OCI-LY3 (cell line): ENCODE results near the gene HDAC8.

Experiments used
- H2AFZ ChIP-seq: fragments of 200-600, 300-600 bp; shearing (Covaris generic); 2 replicates; pipeline ENCODE4 v1.6.0; 2014; ENCODE audit warnings: antibody characterized with exemption, low read depth, low read length
- H3K27ac ChIP-seq: fragments of 200-600, 300-600 bp; sonication (generic); 2 replicates; pipeline ENCODE4 v1.5.1; 2014; ENCODE audit warnings: mild to moderate bottlenecking, low read length, moderate library complexity, mixed read lengths
- H3K27me3 ChIP-seq: fragments of 200-600, 300-600 bp; sonication (generic); 2 replicates; pipeline ENCODE4 v1.6.1; 2014; ENCODE audit warnings: low read depth, low read length, mixed read lengths
- H3K36me3 ChIP-seq: fragments of 200-600, 300-600 bp; sonication (generic); replicated peaks from 2 replicates; pipeline ENCODE3; 2014; ENCODE audit warnings: low read depth, low read length, mixed read lengths
- H3K4me1 ChIP-seq: fragments of 300-600, 200-600 bp; sonication (generic); 2 replicates; pipeline ENCODE4 v1.6.1; 2014; ENCODE audit warnings: low read length, mixed read lengths
- H3K4me2 ChIP-seq: fragments of 200-600, 300-600 bp; sonication (generic); 2 replicates; pipeline ENCODE4 v1.6.1; 2014; ENCODE audit warnings: low read length, mixed read lengths
- H3K4me3 ChIP-seq: fragments of 300-600, 200-600 bp; sonication (generic); 2 replicates; pipeline ENCODE4 v1.5.1; 2014; ENCODE audit warnings: antibody characterized with exemption, mild to moderate bottlenecking, low read length, moderate library complexity
- H3K79me2 ChIP-seq: fragments of 300-600, 200-600 bp; shearing (Covaris generic); 2 replicates; pipeline ENCODE4 v1.6.1; 2014; ENCODE audit warnings: mild to moderate bottlenecking, low read length, mixed read lengths
- H3K9ac ChIP-seq: fragments of 300-600, 200-600 bp; shearing (Covaris generic); 2 replicates; pipeline ENCODE4 v1.6.0; 2014; ENCODE audit warnings: mild to moderate bottlenecking, low read length, moderate library complexity
- H3K9me3 ChIP-seq: fragments of 200-600, 300-600 bp; shearing (Covaris generic); 2 replicates; pipeline ENCODE4 v1.6.1; 2014; ENCODE audit warnings: low read length, mixed read lengths; ENCODE audit not compliant: insufficient read depth
- H4K20me1 ChIP-seq: fragments of 200-600, 300-600 bp; sonication (generic); 2 replicates; pipeline ENCODE4 v1.6.1; 2016; ENCODE audit warnings: low read length, mixed read lengths; ENCODE audit not compliant: insufficient read depth
- EZH2phosphoT487 ChIP-seq: fragments of 200-600 bp; shearing (Covaris generic); IDR thresholded peaks from 2 replicates; pipeline ENCODE4 v1.6.1; 2018; ENCODE audit warnings: antibody characterized with exemption, mixed run types, low read depth
- TF ChIP-seq, protein P1 (sequence below): fragments of 200-600, 300-600 bp; sonication (generic); IDR thresholded peaks from 2 replicates; pipeline ENCODE4 v1.5.1; 2014; ENCODE audit warnings: antibody characterized with exemption, low read length, low read depth

Gene HDAC8

DNA sequence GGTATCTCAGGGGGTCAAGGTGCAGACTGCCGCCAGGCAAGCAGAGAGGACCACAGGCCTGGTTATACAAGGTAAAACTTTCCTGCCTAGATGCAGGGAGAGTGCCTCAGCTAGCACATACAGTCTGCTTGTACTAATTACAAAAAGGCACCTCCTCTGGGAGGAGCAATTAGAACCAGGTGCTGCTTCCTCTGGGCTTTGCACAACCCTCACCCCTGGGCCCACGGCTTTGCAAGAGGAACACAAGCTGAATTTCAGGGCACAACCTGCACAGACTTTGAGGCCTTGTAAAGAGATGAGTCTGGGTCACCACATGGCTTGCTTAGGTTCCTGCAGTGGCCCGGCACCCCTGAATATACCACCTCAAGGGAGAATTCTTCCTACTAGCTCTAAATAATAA is 257.8 kb downstream of the HDAC8 start:
- TF ChIP-seq, protein P1, sequence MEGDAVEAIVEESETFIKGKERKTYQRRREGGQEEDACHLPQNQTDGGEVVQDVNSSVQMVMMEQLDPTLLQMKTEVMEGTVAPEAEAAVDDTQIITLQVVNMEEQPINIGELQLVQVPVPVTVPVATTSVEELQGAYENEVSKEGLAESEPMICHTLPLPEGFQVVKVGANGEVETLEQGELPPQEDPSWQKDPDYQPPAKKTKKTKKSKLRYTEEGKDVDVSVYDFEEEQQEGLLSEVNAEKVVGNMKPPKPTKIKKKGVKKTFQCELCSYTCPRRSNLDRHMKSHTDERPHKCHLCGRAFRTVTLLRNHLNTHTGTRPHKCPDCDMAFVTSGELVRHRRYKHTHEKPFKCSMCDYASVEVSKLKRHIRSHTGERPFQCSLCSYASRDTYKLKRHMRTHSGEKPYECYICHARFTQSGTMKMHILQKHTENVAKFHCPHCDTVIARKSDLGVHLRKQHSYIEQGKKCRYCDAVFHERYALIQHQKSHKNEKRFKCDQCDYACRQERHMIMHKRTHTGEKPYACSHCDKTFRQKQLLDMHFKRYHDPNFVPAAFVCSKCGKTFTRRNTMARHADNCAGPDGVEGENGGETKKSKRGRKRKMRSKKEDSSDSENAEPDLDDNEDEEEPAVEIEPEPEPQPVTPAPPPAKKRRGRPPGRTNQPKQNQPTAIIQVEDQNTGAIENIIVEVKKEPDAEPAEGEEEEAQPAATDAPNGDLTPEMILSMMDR: no peak
- TF ChIP-seq EZH2phosphoT487: no peak

DNA sequence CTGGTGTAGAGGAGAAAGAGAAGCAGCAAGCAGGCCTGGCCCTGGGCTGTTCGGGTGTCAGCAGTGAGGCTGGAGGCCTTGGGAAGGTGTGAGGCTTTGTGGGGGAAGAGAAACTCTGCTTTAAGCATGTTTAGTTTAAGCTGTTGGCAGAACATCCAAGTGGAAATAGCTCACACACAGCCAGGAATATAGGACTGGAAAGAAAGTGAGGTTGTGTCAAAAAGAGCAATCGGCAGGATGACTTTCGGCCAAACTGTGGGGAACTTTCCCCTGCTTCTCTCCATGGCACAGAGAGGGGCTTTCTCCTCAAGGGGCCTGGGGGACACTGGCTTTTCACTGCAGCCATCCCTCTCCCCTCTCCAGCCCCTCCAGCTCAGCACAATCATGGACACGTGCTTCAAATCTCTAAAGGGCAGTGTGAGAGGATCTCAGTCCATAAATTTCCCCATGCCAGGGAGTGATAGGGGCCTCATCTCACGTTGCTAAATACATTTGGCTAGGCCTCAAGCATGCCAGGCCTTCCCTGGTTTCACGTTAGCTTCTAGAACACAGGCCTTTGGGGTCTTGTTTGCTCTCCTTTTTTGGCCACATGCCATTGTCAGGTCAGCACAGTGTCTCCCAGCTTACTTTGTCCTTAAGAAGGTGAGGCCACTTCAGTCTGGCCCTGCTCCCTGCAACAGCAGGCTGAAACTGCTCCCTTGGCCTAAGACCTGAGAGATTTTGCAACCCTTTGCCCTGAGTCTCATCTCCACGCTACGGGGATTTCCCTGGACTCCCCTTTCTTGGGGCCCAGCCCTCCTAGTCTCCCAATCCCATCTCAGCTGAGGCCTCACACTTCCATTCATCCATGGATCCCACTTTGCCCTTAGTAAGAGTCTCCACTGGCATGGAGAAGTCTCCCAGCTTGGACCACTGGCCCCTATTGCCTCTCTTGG is 258.7 kb downstream of the HDAC8 start:
- peaks cover 9% of the 10 kb centered on the region for H3K4me1 ChIP-seq
- H3K79me2 ChIP-seq: no peaks in the 10 kb centered on the region
- no peak overlapping the region for H2AFZ ChIP-seq
- H3K36me3 ChIP-seq: no peaks in the 10 kb centered on the region
- no peak overlapping the region for H3K9ac ChIP-seq
- no peaks in the 10 kb centered on the region for H4K20me1 ChIP-seq
- no peak overlapping the region for H3K4me3 ChIP-seq
- no peaks in the 10 kb centered on the region for H3K27me3 ChIP-seq
- H3K27ac ChIP-seq: no peak overlapping the region
- H3K9me3 ChIP-seq: no peaks in the 10 kb centered on the region
- H3K4me2 ChIP-seq: no peak overlapping the region
- TF ChIP-seq EZH2phosphoT487: no peak
- TF ChIP-seq, protein P1: no peak

More for the DNA sequence above, 257.8 kb downstream of the HDAC8 start:
- no peak overlapping the region for H3K4me2 ChIP-seq
- no peaks in the 10 kb centered on the region for H4K20me1 ChIP-seq
- H3K4me3 ChIP-seq: no peak overlapping the region
- no peaks in the 10 kb centered on the region for H3K9me3 ChIP-seq
- H3K36me3 ChIP-seq: no peaks in the 10 kb centered on the region
- no peaks in the 10 kb centered on the region for H3K27me3 ChIP-seq
- no peak overlapping the region for H3K27ac ChIP-seq
- H2AFZ ChIP-seq: no peak overlapping the region
- H3K9ac ChIP-seq: no peak overlapping the region
- peaks cover 9% of the 10 kb centered on the region for H3K4me1 ChIP-seq
- H3K79me2 ChIP-seq: no peaks in the 10 kb centered on the region

DNA sequence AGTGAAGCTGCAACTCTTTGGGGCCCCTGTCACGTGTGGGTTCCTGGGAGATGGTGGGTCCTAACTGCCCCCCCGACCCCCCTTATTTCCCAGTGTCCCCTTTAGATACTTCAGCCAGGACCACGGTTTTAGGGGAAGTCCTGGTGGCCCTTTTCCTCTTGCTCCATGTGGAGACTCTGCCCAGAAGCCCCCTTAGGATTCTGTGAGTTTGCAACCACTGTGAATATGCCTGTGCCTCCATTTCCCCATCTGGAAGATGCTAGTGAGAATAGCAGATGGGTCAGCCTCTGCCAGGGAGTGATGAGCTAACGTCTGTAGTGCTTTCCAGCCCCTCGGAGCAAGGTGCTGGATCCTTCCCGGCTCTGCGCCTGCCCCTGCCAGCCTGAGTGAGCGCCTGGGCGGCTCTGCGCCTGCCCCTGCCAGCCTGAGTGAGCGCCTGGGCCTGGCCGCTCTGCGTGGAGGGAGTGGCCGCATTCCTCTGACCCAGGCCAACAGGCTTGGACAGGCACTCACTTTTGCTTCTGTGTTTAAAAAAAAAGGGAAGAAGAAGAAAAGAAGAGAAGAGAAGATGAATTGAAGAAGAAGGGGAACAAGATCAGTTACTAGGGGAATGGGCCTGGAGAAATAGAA is 260.2 kb downstream of the HDAC8 start:
- peaks cover 8% of the 10 kb centered on the region for H3K27me3 ChIP-seq
- H2AFZ ChIP-seq: no peak overlapping the region
- no peaks in the 10 kb centered on the region for H3K79me2 ChIP-seq
- H3K36me3 ChIP-seq: no peaks in the 10 kb centered on the region
- H3K4me3 ChIP-seq: no peak overlapping the region
- no peak for TF ChIP-seq EZH2phosphoT487
- TF ChIP-seq, protein P1: no peak
- H4K20me1 ChIP-seq: no peaks in the 10 kb centered on the region
- H3K4me1 ChIP-seq: peaks cover 10% of the 10 kb centered on the region
- no peak overlapping the region for H3K4me2 ChIP-seq
- no peak overlapping the region for H3K9ac ChIP-seq
- H3K27ac ChIP-seq: no peak overlapping the region
- H3K9me3 ChIP-seq: no peaks in the 10 kb centered on the region

DNA sequence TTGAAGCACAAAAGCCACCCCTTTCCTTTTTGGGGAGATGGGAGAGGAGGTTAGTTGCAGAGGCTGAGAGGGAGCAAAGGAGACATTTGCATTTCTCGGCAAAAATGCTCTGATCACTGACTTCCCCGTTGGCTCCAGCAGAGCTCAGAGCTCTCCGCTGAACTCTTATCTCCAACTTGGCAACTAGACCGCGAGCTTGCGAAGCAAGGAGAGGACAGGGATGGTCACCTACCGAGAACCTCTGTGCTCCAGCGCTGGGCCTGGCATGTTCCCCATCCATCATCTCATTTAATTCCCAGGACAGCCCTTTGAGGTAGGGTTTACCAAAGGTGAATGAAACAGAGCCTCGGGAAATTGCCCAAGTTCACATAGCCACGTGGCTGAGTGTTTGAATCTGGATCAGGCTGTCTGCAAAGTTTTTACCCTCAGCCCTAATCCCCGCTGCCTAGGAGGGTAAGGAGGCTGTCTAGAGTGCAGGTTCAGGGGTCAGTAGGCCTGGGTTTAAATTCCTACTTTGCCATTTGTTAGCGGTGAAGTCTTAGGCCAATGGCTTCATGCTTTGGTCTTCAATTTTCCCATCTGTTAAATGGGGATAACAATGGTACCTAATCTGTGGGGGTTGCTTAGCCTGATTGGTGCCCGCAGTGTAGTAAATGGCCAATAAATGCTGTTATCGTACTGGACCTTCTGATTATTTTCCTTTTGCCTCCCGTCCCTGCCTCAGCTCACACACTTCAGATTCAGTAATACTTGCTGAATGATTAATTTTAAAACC is 263.2 kb downstream of the HDAC8 start:
- no peak overlapping the region for H3K27ac ChIP-seq
- peaks cover 24% of the 10 kb centered on the region for H3K27me3 ChIP-seq
- no peak overlapping the region for H3K9ac ChIP-seq
- no peak overlapping the region for H2AFZ ChIP-seq
- H3K4me3 ChIP-seq: no peak overlapping the region
- no peaks in the 10 kb centered on the region for H3K79me2 ChIP-seq
- H3K9me3 ChIP-seq: no peaks in the 10 kb centered on the region
- TF ChIP-seq EZH2phosphoT487: no peak
- TF ChIP-seq, protein P1: no peak
- peaks cover 10% of the 10 kb centered on the region for H3K4me1 ChIP-seq
- no peak overlapping the region for H3K4me2 ChIP-seq
- H4K20me1 ChIP-seq: no peaks in the 10 kb centered on the region
- no peaks in the 10 kb centered on the region for H3K36me3 ChIP-seq
